H1 (cell line): ENCODE results near the gene KIFC1.

ENCODE experiments used
- ASH2L ChIP-seq: fragments of 200-600, 300-600 bp; sonication (generic); IDR thresholded peaks from one replicate; pipeline ENCODE4 v1.7.1; 2017; ENCODE audit warnings: low read length
- EZH2 ChIP-seq: fragments of 200-600 bp; sonication (generic); IDR thresholded peaks from 2 replicates; pipeline ENCODE4 v1.7.1; 2012; ENCODE audit warnings: low read depth, mild to moderate bottlenecking, moderate library complexity, low read length, inconsistent platforms; ENCODE audit not compliant: severe bottlenecking
- FOSL1 ChIP-seq: IDR thresholded peaks from 2 replicates; pipeline ENCODE4 v1.6.1; 2011; ENCODE audit warnings: mild to moderate bottlenecking, low read depth, low read length, moderate library complexity; ENCODE audit not compliant: insufficient read depth
- GABPA ChIP-seq: IDR thresholded peaks from 2 replicates; pipeline ENCODE4 v1.6.1; 2011; ENCODE audit warnings: mild to moderate bottlenecking, low read length, moderate library complexity, borderline replicate concordance; ENCODE audit not compliant: insufficient read depth
- GTF2F1 ChIP-seq: IDR thresholded peaks from 2 replicates; pipeline ENCODE4 v1.6.1; 2012; ENCODE audit warnings: low read depth, low read length, improper control_type of control experiment, borderline replicate concordance
- JUN ChIP-seq: IDR thresholded peaks from 2 replicates; pipeline ENCODE4 v1.6.1; 2011; ENCODE audit warnings: low read depth, mild to moderate bottlenecking, improper control_type of control experiment, low read length
- MAFK ChIP-seq: IDR thresholded peaks from 2 replicates; pipeline ENCODE4 v1.6.1; 2012; ENCODE audit warnings: low read depth, mild to moderate bottlenecking, improper control_type of control experiment, low read length
- POLR2A ChIP-seq, 2 experiments: IDR thresholded peaks; 1 replicate in 1 of 2; 2 replicates in 1 of 2; pipeline ENCODE4 v1.6.1; 2011; ENCODE audit warnings: low read depth in 2 of 2, low read length in 2 of 2, mild to moderate bottlenecking in 2 of 2; ENCODE audit errors: control extremely low read depth in 1 of 2
- POLR2AphosphoS5 ChIP-seq: IDR thresholded peaks from 2 replicates; pipeline ENCODE4 v1.6.1; 2011; ENCODE audit warnings: low read depth, low read length
- SRF ChIP-seq: IDR thresholded peaks from 2 replicates; pipeline ENCODE4 v1.6.1; 2011; ENCODE audit warnings: mild to moderate bottlenecking, low read depth, low read length, moderate library complexity
- TF ChIP-seq, protein P1 (sequence below): IDR thresholded peaks from 2 replicates; pipeline ENCODE4 v1.6.1; 2011; ENCODE audit warnings: low read depth, mild to moderate bottlenecking, low read length; ENCODE audit not compliant: insufficient read depth
- TF ChIP-seq, protein P2 (sequence below), 3 experiments: IDR thresholded peaks; 1 replicate in 2 of 3; 2 replicates in 1 of 3; pipeline versions ENCODE4 v1.5.1 to v1.6.1; 2011; ENCODE audit warnings: low read length in 3 of 3, mild to moderate bottlenecking in 3 of 3, inconsistent platforms in 2 of 3, low read depth in 1 of 3, moderate library complexity in 1 of 3; ENCODE audit not compliant: insufficient read depth in 1 of 3; ENCODE audit errors: control extremely low read depth in 1 of 3

- TF ChIP-seq SRF (no peak), MAFK (no peak), ASH2L (no peak), EZH2 (no peak), POLR2A (IDR thresholded peaks at IDR 0.05; ENCODE audit: control extremely low read depth in 1 of 2, low read depth in 2 of 2, low read length in 2 of 2) (no peak), GABPA (no peak), POLR2AphosphoS5 (no peak), JUN (no peak), FOSL1 (no peak), GTF2F1 (no peak)
- TF ChIP-seq, protein P1, sequence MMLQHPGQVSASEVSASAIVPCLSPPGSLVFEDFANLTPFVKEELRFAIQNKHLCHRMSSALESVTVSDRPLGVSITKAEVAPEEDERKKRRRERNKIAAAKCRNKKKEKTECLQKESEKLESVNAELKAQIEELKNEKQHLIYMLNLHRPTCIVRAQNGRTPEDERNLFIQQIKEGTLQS, result no peak
- TF ChIP-seq, protein P2, sequence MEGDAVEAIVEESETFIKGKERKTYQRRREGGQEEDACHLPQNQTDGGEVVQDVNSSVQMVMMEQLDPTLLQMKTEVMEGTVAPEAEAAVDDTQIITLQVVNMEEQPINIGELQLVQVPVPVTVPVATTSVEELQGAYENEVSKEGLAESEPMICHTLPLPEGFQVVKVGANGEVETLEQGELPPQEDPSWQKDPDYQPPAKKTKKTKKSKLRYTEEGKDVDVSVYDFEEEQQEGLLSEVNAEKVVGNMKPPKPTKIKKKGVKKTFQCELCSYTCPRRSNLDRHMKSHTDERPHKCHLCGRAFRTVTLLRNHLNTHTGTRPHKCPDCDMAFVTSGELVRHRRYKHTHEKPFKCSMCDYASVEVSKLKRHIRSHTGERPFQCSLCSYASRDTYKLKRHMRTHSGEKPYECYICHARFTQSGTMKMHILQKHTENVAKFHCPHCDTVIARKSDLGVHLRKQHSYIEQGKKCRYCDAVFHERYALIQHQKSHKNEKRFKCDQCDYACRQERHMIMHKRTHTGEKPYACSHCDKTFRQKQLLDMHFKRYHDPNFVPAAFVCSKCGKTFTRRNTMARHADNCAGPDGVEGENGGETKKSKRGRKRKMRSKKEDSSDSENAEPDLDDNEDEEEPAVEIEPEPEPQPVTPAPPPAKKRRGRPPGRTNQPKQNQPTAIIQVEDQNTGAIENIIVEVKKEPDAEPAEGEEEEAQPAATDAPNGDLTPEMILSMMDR (IDR thresholded peaks at IDR 0.05; ENCODE audit: control extremely low read depth in 1 of 3, insufficient read depth in 1 of 3, low read depth in 1 of 3, low read length in 3 of 3), result no peak
Observed at GRCh38 chr6:33459226-33459625, 67.6 kb downstream of the KIFC1 start.
